ENCODE measurements around the gene THSD4. TPM values are rescaled to one million over a fixed set of nuclear protein-coding genes. Genes with fewer than 3 reads are reported as not detected.

THSD4 gene
- total RNA-seq, 1 donor from 2014 or later, result 73.5 TPM

DNA sequence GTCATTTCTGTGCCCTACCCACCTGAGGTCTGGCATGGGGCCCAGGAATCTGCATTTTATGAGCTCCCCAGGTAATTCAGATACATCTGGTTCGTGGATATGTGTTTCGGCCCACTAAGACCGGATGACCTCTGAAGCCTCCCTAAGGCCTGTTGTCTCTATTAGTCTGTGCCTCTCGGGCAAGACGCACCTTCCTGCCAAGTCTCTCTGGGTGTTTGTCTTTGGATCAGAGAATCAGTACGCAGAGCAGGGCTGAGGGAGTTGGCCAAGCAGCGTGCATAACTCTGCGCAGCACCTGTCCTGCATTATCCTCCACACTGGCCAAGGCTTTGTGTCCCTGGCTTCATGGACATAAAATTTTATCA, 181.0 kb downstream of the THSD4 start:
- H3K4me3 ChIP-seq (ENCODE audit: low read depth, low read length), result no peak overlapping the region
- DNase-seq (ENCODE audit: low read depth), result no peak
- no peak for TF ChIP-seq CTCF (conservative IDR thresholded peaks at IDR 0.05; ENCODE audit: low read depth, low read length)

- H3K4me3 ChIP-seq (ENCODE audit: low read depth, low read length), result no peak overlapping the region
- TF ChIP-seq CTCF (conservative IDR thresholded peaks at IDR 0.05; ENCODE audit: low read depth, low read length), result no peak
- no peak for DNase-seq (ENCODE audit: low read depth)
Observed at GRCh38 chr15:71301958-71302621, 186.8 kb downstream of the THSD4 start.

DNA sequence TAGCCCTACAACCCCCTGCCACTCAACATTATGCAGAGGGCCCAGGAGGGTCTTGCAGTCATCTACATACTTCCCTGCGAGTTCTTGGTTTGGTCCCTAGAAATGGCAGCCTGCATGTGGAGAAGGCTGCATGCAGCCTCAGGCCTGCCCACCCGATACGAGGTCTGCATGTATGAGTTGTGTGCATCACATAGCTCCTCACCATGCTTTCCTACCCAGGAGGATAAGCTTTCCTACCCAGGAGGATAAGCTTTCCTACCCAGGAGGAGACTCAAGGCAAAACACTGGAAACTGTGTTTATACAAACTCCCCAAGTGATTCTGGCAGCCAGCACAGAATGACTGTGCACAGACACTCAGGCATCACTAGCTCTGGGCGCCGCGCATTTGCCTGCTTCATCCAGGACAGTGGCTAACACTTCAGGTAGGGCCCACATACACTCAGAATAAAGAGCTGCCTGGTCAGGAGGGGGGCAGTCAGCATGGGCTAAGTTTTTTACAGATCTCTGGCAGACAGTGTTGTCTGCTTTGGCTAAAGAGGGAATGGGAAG, 187.7 kb downstream of the THSD4 start:
- no peak for TF ChIP-seq CTCF (conservative IDR thresholded peaks at IDR 0.05; ENCODE audit: low read depth, low read length)
- DNase-seq (ENCODE audit: low read depth), result no peak
- no peak overlapping the region for H3K4me3 ChIP-seq (ENCODE audit: low read depth, low read length)

GRCh38 chr15:71303977-71304376, 188.7 kb downstream of the THSD4 start:
- DNase-seq (ENCODE audit: low read depth), result no peak
- no peak overlapping the region for H3K4me3 ChIP-seq (ENCODE audit: low read depth, low read length)
- no peak for TF ChIP-seq CTCF (conservative IDR thresholded peaks at IDR 0.05; ENCODE audit: low read depth, low read length)

GRCh38 chr15:71304681-71305080, 189.4 kb downstream of the THSD4 start:
- TF ChIP-seq CTCF (conservative IDR thresholded peaks at IDR 0.05; ENCODE audit: low read depth, low read length), result no peak
- DNase-seq (ENCODE audit: low read depth), result no peak
- H3K4me3 ChIP-seq (ENCODE audit: low read depth, low read length), result no peak overlapping the region

DNA sequence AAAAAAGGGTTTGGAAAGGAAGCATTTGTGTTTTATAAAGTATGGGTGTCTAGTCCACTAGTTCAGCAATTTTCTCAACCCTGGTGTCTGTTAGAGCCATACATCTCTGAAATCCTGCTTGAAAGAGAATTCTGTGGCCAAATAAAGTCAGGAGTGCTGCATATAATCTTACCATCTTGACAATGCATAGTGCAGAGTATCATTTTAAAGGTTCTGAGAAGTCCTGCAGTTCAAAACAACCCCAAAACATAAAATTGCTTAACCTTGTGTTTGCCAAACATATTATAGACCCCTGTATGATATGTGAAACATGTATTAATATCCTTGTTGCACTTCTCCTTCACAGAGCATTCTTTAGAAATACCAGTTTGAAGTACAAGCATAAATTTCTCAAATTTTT, 191.3 kb downstream of the THSD4 start:
- TF ChIP-seq CTCF (conservative IDR thresholded peaks at IDR 0.05; ENCODE audit: low read depth, low read length), result no peak
- no peak for DNase-seq (ENCODE audit: low read depth)

GRCh38 chr15:71312194-71312708, 197.0 kb downstream of the THSD4 start:
- DNase-seq (ENCODE audit: low read depth), result no peak
- no peak overlapping the region for H3K4me3 ChIP-seq (ENCODE audit: low read depth, low read length)
- no peak for TF ChIP-seq CTCF (conservative IDR thresholded peaks at IDR 0.05; ENCODE audit: low read depth, low read length)

More for the DNA sequence above, 191.3 kb downstream of the THSD4 start:
- H3K4me3 ChIP-seq (ENCODE audit: low read depth, low read length), result no peak overlapping the region

All from epithelial cell of proximal tubule (primary cell).